Right ventricle myocardium inferior (tissue), 1 donor: Measurements from ENCODE around the gene APOC4. TPM values are rescaled to one million over a fixed set of nuclear protein-coding genes. Genes with fewer than 3 reads are reported as not detected.
"Not testable (repeated sequence)": the region's sequence is repeated elsewhere in the genome, so short reads cannot be mapped to it uniquely, and the experiment has no call there.

Source experiments
- ATAC-seq: fragments of 200-7000 bp; cut with Tn5 transposase; one replicate; pipeline ENCODE4 v1.9.1; 2020; ENCODE audit warnings: mild to moderate bottlenecking, moderate library complexity
- DNase-seq: peaks from one replicate; pipeline ENCODE4 v3.0.0; 2021; ENCODE audit errors: missing footprints
- intact Hi-C: fragments of 100-400 bp; cut with DNase I; formaldehyde crosslinking; loops from one replicate; pipeline ENCODE4 v1.11.0; 2022
- total RNA-seq: library from RNA; stranded (reverse); fragmentation: NEBNext Ultra II Directional; extraction: Animal tissue kit (Norgen Biotek cat#: 25700); gene quantifications from one replicate; pipeline ENCODE4 v1.2.1, GENCODE V29; 2021
- donor health status: DM: no; HTN: yes; CAD: no; lungs with severe emphysema.

The APOC4 gene
- total RNA-seq, 1 donor from 2014 or later: not detected

GRCh38 chr19:44912854-44913253 is 29.2 kb upstream of the APOC4 start:
- intact Hi-C loops: no loop called here
- no peak for ATAC-seq

GRCh38 chr19:44913512-44914432 is 28.3 kb upstream of the APOC4 start:
- intact Hi-C loops, ATAC-seq: not testable (repeated sequence)
- DNase-seq: peak; percentile 28

More at GRCh38 chr19:44912854-44913253, 29.2 kb upstream of the APOC4 start:
- peak; percentile 52 for DNase-seq

- intact Hi-C loops: not testable (repeated sequence)
- ATAC-seq (peak; percentile 92), DNase-seq (peak; percentile 85)
Observed at GRCh38 chr19:44914433-44915206, 27.4 kb upstream of the APOC4 start, which contains the start of gene APOC1. APOC1 (plus strand) TSS chr19:44914608; CDS start chr19:44914892, 284 bp downstream.

DNA sequence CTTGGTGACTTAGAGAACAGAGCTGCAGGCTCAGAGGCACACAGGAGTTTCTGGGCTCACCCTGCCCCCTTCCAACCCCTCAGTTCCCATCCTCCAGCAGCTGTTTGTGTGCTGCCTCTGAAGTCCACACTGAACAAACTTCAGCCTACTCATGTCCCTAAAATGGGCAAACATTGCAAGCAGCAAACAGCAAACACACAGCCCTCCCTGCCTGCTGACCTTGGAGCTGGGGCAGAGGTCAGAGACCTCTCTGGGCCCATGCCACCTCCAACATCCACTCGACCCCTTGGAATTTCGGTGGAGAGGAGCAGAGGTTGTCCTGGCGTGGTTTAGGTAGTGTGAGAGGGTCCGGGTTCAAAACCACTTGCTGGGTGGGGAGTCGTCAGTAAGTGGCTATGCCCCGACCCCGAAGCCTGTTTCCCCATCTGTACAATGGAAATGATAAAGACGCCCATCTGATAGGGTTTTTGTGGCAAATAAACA is 17.8 kb upstream of the APOC4 start:
- ATAC-seq: no peak
- peak; percentile 57 for DNase-seq
- intact Hi-C loops: no loop called here

- ATAC-seq (peak; percentile 85), DNase-seq (peak; percentile 89)
- intact Hi-C loops: no loop called here
Observed at GRCh38 chr19:44925114-44925891, 16.7 kb upstream of the APOC4 start.

DNA sequence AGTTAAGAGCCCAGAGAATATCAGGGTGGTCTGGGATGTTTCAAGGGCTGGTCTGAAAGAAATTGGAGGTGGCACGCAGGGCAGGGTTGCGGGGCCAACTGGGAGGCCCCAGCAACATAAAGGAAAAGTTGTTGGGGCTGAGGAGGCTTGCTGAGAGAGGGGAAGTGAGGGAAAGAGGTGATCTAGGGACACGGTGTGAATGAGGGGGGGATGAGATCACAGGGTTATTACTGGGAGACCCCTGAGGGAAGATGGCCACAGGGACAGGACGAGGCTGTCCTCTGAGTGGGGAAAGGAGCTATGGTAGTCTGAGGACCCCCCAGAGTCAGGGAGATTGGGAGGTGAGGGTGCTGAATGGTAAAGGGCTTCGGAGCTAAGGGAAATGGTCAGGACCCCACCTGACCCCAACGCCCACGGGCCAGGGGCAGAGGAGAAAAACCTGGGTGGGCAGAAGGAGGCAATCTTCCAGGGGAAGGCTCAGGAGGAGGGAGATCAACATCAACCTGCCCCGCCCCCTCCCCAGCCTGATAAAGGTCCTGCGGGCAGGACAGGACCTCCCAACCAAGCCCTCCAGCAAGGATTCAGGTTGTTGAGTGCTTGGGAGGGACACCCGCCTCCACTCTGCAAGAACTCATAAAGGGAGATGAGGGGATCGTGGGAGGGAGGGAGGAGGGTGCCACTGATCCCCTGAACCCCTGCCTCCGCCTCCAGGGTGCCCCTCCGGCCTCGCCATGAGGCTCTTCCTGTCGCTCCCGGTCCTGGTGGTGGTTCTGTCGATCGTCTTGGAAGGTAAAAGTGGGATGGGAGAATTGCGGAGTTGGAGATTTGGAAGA is 15.6 kb upstream of the APOC4 start:
- peak; percentile 21 for DNase-seq
- intact Hi-C loops, ATAC-seq: not testable (repeated sequence)

DNA sequence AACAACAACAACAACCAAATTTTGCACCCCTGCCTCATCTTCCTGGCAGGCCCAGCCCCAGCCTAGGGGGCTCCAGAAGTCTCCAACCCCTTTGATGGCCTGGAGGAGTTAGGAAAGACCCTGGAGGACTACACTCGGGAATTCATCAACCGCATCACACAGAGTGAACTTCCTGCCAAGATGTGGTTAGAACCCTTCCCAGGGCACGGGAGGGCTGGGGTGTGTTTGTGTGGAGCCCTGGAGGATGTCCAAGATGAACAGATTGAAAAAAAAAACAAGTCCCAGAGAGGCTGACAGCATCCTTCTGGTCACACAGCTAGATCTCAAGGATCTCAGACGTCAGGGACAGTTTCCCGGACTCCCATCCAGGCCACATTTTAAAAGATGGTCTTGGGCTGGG is 14.3 kb upstream of the APOC4 start:
- no peak for ATAC-seq

DNA sequence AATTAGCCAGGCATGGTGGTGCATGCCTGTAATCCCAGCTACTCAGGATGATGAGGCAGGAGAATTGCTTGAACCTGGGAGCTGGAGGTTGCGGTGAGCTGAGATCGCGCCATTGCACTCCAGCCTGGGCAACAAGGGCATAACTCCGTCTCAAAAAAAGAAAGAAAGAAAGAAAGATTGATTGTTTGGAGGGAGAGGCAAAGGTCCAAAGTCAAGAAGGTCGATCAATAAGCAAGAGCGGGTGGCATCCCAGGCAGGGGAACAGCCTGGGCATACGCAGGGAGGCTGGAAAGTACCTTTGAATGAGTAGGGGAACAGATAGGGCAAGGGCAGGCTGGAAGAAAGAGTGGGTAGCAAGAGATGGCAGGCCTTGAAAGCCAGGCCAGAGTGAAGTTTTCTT is 11.9 kb upstream of the APOC4 start:
- intact Hi-C loops: no loop called here
- DNase-seq: peak; percentile 7
- no peak for ATAC-seq

More for the DNA sequence above, 14.3 kb upstream of the APOC4 start:
- intact Hi-C loops: no loop called here
- peak; percentile 45 for DNase-seq

- intact Hi-C loops: no loop called here
- no peak for ATAC-seq
Observed at GRCh38 chr19:44931541-44931940, 10.5 kb upstream of the APOC4 start.

DNA sequence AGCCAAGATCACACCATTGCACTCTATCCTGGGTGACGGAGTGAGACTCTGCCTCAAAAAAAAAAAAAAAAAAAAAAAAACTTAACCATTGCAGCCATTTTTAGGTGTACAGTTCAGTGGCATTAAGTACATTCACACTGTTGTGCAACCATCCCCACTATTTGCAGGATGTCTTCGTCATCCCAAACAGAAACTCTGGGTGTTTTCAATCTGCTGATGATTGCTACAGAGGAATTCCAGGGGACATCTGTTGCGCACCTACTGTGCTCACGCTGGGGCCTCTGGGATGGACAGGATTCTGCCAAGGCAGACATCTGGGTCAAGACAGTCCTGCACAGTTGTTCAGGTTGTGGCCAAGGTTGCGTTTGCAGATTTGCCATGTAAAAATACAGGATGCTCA is 2.4 kb upstream of the APOC4 start:
- no peak for ATAC-seq
- intact Hi-C loops: no loop called here
- DNase-seq: no peak

More at GRCh38 chr19:44931541-44931940, 10.5 kb upstream of the APOC4 start:
- peak; percentile 26 for DNase-seq

- ATAC-seq: peak; percentile 42
- no peak for DNase-seq
- intact Hi-C loops: no loop called here
Observed at GRCh38 chr19:44943801-44944249, 1.8 kb downstream of the APOC4 start.

DNA sequence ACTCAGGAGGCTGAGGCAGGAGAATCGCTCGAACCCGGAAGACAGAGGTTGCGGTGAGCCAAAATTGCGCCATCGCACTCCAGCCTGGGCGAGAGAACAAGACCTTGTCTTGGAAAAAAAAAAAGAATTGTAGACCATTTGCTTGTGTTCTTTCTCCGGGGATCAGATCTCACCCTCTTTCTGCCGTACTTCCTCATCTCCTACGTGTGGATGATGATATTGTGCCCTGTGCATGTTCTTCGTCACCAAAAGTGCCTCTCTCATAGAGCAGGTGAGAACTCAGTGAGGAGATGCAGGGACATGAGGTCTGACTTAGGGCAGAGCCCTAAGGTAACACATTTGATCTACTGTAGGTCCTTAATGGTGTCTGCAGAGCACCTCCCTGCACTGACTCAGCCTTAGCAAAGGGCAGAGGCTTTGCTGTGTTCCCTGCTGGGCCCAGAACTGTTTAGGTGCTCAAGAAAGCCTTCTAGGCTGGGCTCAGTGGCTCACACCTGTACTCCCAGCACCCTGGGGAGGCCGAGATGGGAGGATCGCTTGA is 5.1 kb downstream of the APOC4 start:
- intact Hi-C loops: no loop called here
- ATAC-seq: no peak
- no peak for DNase-seq

GRCh38 chr19:44948237-44948636 is 6.2 kb downstream of the APOC4 start:
- intact Hi-C loops: no loop called here
- ATAC-seq (no peak), DNase-seq (no peak)

DNA sequence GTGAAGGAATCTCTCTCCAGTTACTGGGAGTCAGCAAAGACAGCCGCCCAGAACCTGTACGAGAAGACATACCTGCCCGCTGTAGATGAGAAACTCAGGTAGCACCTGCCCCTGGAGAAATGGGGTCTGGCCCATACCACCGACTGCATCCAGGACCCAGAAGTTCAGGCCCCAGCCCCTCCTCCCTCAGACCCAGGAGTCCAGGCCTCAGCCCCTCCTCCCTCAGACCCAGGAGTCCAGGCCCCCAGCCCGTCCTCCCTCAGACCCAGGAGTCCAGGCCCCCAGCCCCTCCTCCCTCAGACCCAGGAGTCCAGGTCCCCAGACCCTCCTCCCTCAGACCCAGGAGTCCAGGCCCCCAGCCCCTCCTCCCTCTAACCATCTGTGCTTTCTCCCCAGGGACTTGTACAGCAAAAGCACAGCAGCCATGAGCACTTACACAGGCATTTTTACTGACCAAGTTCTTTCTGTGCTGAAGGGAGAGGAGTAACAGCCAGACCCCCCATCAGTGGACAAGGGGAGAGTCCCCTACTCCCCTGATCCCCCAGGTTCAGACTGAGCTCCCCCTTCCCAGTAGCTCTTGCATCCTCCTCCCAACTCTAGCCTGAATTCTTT is 6.8 kb downstream of the APOC4 start:
- intact Hi-C loops: no loop called here
- DNase-seq (no peak), ATAC-seq (no peak)

DNA sequence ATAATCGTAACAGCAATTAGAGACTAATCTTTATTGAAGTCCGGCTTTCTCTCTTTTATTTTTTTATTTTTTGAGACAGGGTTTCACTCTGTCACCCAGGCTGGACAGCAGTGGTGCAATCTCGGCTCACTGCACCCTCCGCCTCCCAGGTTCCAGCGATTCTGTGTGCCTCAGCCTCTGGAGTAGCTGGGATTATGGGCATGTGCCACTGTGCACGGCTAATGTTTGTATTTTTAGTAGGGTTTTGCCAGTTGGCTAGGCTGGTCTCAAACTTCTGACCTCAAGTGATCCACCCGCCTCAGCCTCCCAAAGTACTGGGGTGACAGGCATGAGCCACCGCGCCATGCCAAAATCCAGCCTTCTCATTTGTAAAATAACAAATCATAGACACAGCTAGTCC is 7.5 kb downstream of the APOC4 start:
- intact Hi-C loops: no loop called here
- DNase-seq (no peak), ATAC-seq (no peak)

DNA sequence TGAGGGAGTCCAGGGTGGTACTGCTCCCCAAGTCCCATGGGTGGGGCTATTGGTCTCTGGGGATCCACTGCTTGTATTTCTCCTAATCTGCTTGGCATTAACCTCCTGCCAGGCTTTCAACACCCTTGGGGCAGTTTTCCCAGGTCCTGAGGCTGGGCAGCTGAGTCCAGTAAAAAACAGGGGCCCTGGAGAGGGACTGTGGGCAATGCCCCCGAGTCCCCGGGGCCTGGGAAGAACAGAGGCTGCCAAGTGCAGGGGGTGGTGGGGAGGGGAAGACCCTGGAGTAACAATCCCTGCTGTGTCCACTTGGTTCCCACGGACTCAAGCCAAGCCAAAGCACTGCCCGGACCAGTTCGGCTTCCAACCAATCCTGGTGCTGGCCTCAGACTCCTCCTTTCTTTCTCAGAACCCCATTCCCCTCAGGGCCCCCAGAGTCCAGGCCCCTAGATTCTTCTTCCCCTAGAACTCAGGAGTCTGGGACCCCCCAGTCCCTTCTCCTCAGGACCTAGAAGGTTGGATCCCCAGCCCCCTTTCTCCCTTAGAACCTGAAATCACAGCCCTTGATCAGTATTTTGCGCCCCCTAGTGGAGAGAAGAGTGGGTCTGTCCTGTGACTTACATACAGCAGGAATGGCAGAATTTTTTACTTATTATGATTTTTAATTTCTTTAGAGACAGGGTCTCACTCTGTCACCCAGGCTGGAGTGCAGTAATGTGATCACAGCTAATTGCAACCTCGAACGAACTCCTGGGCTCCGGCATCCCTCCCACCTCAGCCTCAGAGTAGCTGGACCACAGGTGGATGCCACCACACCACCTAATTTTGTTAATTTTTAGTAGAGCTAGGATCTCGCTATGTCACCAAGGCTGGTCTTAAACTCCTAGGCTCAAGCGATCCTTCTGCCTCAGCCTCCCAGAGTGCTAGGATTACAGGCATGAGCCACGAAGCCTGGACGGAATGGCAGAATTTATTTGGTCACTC is 9.4 kb downstream of the APOC4 start:
- no peak for DNase-seq
- intact Hi-C loops: loop anchor here (2.0 kb wide), 1 partner anchor 47 kb away; the partner anchor contains the start of gene APOE
- no peak for ATAC-seq
